Smooth muscle cell (in vitro differentiated cells): ENCODE results near the gene PRRT1. TPM values are rescaled to one million over a fixed set of nuclear protein-coding genes. Genes with fewer than 3 reads are reported as not detected.

Experiments used
- DNase-seq: peaks from one replicate; lab custom pipeline; 2025; ENCODE audit not compliant: unreplicated experiment; lab: John Stamatoyannopoulos, UW
- H2AFZ ChIP-seq: fragments of 200-600 bp; sonication (generic); 2 replicates; pipeline ENCODE4 v1.6.0; 2016; ENCODE audit warnings: antibody characterized with exemption, low read depth, mild to moderate bottlenecking
- H3F3A ChIP-seq: fragments of 200-600 bp; sonication (generic); 2 replicates; pipeline ENCODE4 v1.6.0; 2017; ENCODE audit warnings: antibody characterized with exemption, low read depth
- H3K27ac ChIP-seq: fragments of 200-600 bp; sonication (generic); 2 replicates; pipeline ENCODE4 v1.5.1; 2016; ENCODE audit warnings: low read depth, mild to moderate bottlenecking
- H3K27me3 ChIP-seq: fragments of 200-600 bp; sonication (generic); 2 replicates; pipeline ENCODE4 v1.6.1; 2016; ENCODE audit warnings: low read depth, mild to moderate bottlenecking
- H3K36me3 ChIP-seq: fragments of 200-600 bp; sonication (generic); 2 replicates; pipeline ENCODE4 v1.5.1; 2016; ENCODE audit warnings: low read depth
- H3K4me1 ChIP-seq: fragments of 200-600 bp; sonication (generic); 2 replicates; pipeline ENCODE4 v1.5.1; 2016; ENCODE audit warnings: low read depth
- H3K4me2 ChIP-seq: fragments of 200-600 bp; sonication (generic); 2 replicates; pipeline ENCODE4 v1.6.0; 2016; ENCODE audit warnings: mild to moderate bottlenecking
- H3K4me3 ChIP-seq: fragments of 200-600 bp; sonication (generic); 2 replicates; pipeline ENCODE4 v1.5.1; 2016; ENCODE audit warnings: mild to moderate bottlenecking
- H3K79me2 ChIP-seq: fragments of 200-600 bp; sonication (generic); 2 replicates; pipeline ENCODE4 v1.6.0; 2016; ENCODE audit warnings: low read depth, mild to moderate bottlenecking
- H3K9ac ChIP-seq: fragments of 200-600 bp; sonication (generic); 2 replicates; pipeline ENCODE4 v1.6.0; 2016; ENCODE audit warnings: low read depth
- H3K9me3 ChIP-seq: fragments of 200-600 bp; sonication (generic); replicated peaks from 2 replicates; pipeline ENCODE4 v1.5.1; 2016; ENCODE audit warnings: low read depth
- H4K20me1 ChIP-seq: fragments of 200-600 bp; sonication (generic); 2 replicates; pipeline ENCODE4 v1.6.0; 2016; ENCODE audit warnings: low read depth
- WGBS: methylation state at CpG from one replicate; pipeline ENCODE4 v1.1.7; 2016; ENCODE audit warnings: low lambda C conversion rate; 5-methylcytosine and 5-hydroxymethylcytosine counted together
- polyA plus RNA-seq: library from polyadenylated mRNA; unstranded; fragments of >200 nt; fragmentation: Nextera tagmentation; extraction: Ambion mirVana; gene quantifications from 2 replicates; pipeline ENCODE4 v1.2.1, GENCODE V29; 2016
- total RNA-seq: library from RNA; depleted of rRNA; stranded (reverse); fragments of >200 nt; gene quantifications from 2 replicates; pipeline ENCODE4 v1.2.3, GENCODE V29; 2014
- TF ChIP-seq, protein P1 (sequence below): fragments of 200-600 bp; sonication (generic); IDR thresholded peaks from 2 replicates; pipeline ENCODE4 v1.5.1; 2017; ENCODE audit warnings: borderline replicate concordance, mild to moderate bottlenecking, antibody characterized with exemption; ENCODE audit not compliant: insufficient read depth, poor library complexity, severe bottlenecking

The PRRT1 gene
- total and polyA plus RNA-seq, 2 experiments from 2014 or later, result 3.3 TPM; not detected in 1

DNA sequence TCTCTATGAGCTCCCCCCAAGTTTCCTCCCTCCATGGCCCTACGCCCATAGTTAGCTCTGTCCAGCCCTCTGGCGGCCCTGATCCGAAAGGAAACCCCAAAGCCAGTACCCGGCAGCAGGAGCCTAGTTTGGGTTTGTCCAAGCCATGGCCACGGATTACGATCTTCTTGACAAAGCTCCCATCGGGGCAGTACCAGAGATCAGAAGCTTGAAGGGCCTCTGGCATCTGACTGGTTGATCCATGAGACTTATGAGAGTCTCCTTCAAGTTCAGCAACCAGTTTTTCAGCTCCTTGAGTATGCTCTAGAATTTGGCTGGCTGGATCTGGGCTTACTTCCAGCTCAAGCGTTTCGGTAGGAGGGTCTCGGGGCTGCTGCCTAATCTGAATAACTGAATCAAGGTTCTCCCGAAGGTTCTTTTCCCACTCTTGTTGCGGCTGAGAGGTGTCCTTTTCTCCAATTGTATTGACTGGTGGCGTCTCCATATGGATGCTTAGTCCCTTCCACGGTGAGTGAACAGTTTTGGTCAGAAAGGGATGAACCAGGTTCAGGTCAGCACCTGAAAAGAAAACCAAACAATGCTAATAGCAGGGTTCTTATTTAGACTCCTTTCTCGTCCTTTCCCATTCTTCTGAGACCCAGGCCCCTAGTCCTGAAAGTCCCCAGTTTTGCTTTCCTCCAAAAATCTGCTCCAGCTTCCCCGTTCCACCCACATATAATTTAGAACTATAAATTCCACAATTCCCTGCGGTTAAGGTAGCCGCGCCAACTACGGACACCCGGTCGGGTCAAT, 22.2 kb downstream of the PRRT1 start:
- no peaks in the 10 kb centered on the region for H4K20me1 ChIP-seq
- TF ChIP-seq, protein P1, sequence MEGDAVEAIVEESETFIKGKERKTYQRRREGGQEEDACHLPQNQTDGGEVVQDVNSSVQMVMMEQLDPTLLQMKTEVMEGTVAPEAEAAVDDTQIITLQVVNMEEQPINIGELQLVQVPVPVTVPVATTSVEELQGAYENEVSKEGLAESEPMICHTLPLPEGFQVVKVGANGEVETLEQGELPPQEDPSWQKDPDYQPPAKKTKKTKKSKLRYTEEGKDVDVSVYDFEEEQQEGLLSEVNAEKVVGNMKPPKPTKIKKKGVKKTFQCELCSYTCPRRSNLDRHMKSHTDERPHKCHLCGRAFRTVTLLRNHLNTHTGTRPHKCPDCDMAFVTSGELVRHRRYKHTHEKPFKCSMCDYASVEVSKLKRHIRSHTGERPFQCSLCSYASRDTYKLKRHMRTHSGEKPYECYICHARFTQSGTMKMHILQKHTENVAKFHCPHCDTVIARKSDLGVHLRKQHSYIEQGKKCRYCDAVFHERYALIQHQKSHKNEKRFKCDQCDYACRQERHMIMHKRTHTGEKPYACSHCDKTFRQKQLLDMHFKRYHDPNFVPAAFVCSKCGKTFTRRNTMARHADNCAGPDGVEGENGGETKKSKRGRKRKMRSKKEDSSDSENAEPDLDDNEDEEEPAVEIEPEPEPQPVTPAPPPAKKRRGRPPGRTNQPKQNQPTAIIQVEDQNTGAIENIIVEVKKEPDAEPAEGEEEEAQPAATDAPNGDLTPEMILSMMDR, result no peak
- peak overlapping the region; percentile 93 for H2AFZ ChIP-seq
- H3K79me2 ChIP-seq, result peaks cover 25% of the 10 kb centered on the region
- peak overlapping the region; percentile 91 for H3K9ac ChIP-seq
- H3K27ac ChIP-seq, result peak overlapping the region; percentile 80
- H3K4me3 ChIP-seq, result peak overlapping the region; percentile 95
- H3K9me3 ChIP-seq, result no peaks in the 10 kb centered on the region
- H3K4me2 ChIP-seq, result peak overlapping the region; percentile 99
- peaks cover 4% of the 10 kb centered on the region for H3F3A ChIP-seq
- peaks cover 21% of the 10 kb centered on the region for H3K4me1 ChIP-seq
- 44% methylated on average over 22 of the region's 22 CpGs for WGBS
- peaks cover 3% of the 10 kb centered on the region for H3K36me3 ChIP-seq
- H3K27me3 ChIP-seq, result no peaks in the 10 kb centered on the region
- DNase-seq, result no peak

DNA sequence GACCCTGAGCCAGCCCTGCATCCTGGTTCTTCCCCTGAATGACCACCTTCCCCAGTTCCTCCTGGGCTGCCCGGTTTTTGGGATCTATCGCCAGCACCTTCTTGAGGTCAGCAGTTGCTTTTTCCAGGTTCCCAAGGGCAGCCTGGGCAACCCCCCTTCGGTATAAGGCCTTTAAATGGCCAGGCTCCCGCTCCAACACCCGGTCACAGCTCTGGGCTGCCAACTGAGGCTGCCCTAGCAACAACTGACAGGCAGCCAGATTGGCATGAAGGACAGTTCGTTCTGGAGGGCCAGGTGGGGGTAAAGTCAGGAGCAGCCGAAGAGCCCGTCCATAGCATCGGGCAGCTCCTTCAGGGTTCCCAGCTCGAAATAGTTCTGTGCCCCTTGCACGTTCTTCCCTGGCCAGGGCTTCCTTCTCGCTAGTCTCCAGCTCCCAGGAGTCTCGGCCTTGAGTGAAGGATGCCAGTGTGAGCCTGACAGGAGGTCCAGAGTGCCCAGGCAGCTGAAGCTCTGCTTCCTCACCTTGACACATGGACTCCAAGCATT, 22.9 kb downstream of the PRRT1 start:
- TF ChIP-seq, protein P1, result no peak
- H3K27me3 ChIP-seq, result no peaks in the 10 kb centered on the region
- H3K79me2 ChIP-seq, result peaks cover 25% of the 10 kb centered on the region
- H3K4me3 ChIP-seq, result peak overlapping the region; percentile 95
- H4K20me1 ChIP-seq, result no peaks in the 10 kb centered on the region
- no peaks in the 10 kb centered on the region for H3K9me3 ChIP-seq
- H3K4me2 ChIP-seq, result peak overlapping the region; percentile 99
- 93% methylated on average over 13 of the region's 13 CpGs for WGBS
- H3K27ac ChIP-seq, result peak overlapping the region; percentile 80
- H3F3A ChIP-seq, result peaks cover 4% of the 10 kb centered on the region
- peaks cover 21% of the 10 kb centered on the region for H3K4me1 ChIP-seq
- no peak overlapping the region for H2AFZ ChIP-seq
- peak overlapping the region; percentile 91 for H3K9ac ChIP-seq
- DNase-seq, result no peak
- peaks cover 3% of the 10 kb centered on the region for H3K36me3 ChIP-seq

DNA sequence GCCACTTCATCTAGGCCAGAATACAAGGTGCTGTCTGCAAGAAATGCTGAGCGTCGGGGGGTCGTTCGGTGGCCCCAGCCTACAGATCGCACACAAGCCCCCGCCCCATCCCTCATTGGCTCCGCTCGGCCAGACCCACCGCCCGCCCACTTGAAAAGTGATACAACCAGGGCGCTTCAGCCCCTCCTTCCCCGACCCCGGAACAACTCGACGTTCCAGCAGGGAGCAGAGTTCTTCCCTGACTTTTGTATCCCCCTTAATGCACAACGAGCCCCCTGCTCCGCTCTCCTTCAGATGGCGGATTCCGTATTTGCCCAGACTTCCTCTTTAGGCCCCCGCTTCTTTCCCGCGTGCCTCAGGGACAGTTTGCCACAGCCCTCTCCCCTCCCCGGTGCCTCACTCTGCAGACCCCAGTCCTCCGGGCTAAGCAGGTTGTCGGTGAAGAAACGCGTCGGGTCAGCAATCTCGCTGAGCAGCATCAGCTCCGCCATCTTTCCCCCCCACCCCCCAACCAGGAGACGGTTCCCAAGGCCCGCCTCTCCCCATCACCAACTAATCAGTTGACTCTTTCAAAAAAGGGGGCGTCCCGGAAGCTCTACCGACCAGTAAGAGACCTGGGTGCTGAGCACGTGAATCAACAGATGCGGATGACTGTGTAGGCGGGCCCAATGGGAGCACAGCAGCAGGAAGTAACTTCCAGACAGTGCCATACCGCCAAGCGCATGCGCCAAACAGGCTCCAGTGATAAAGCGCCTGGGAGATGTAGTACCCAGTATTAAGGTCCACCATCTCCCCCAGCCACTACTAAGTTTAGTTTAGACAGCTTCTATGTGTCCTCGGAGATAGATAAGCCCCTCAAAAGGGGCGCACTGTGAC, 23.8 kb downstream of the PRRT1 start, which contains the start of gene ATF6B:
Gene ATF6B, minus strand, starts transcription at position 530 of the 876 bp plus-strand sequence. Its CDS starts 39 bp downstream, at position 491.
- DNase-seq, result peak; percentile 80
- WGBS, result 1% methylated on average over 35 of the region's 44 CpGs
- Histone ChIP-seq H3K9ac (peak within 1 kb of the TSS; percentile 98), H3K4me2 (peak within 1 kb of the TSS; percentile 99), H3K4me1 (peaks cover 21% of the 10 kb centered on the region), H3K4me3 (peak within 1 kb of the TSS; percentile 99), H3K27ac (peak within 1 kb of the TSS; percentile 95), H3K9me3 (no peaks in the 10 kb centered on the region), H4K20me1 (no peaks in the 10 kb centered on the region), H3K36me3 (peaks cover 3% of the 10 kb centered on the region), H2AFZ (peak within 1 kb of the TSS; percentile 99), H3F3A (peaks cover 4% of the 10 kb centered on the region), H3K79me2 (peaks cover 25% of the 10 kb centered on the region), H3K27me3 (no peaks in the 10 kb centered on the region)
- TF ChIP-seq, protein P1, result no peak
